T-cell (primary cell): ENCODE results near the gene SYTL1. TPM values are rescaled to one million over a fixed set of nuclear protein-coding genes. Genes with fewer than 3 reads are reported as not detected.
A peak's percentile ranks its signal among the peaks of the same experiment; 100 is the strongest.

Source experiments
- ATAC-seq, 4 experiments: fragments of 200-7000 bp in 3 of 4; fragments of 150-1000 bp in 1 of 4; cut with Tn5 transposase; replicated peaks in 1 of 4; 1 replicate in 3 of 4; 2 replicates in 1 of 4; pipeline ENCODE4 v1.10.0; 2021; ENCODE audit warnings: moderate library complexity in 3 of 4, mild to moderate bottlenecking in 2 of 4, moderate number of reproducible peaks in 1 of 4
- CTCF ChIA-PET, 2 donors: fragments of 300-600 bp; sonication (Branson Sonifier 250); formaldehyde crosslinking; loops; one replicate each; lab custom pipeline; 2022; ENCODE audit warnings: antibody characterized with exemption in 2 of 2; lab: Charles Lee
- POLR2A ChIA-PET, 2 donors: fragments of 300-600 bp; sonication (Branson Sonifier 250); formaldehyde crosslinking; loops; one replicate each; lab custom pipeline; 2022; ENCODE audit warnings: antibody characterized with exemption in 2 of 2; lab: Charles Lee
- DNase-seq, 35 experiments: peaks; one replicate each; pipeline versions ENCODE4 v3.0.0 to v3.0.0-alpha.2; 2013 to 2023
- H3K27ac ChIP-seq: one replicate; pipeline ENCODE4 v1.5.1; 2013; ENCODE audit warnings: low read length
- H3K27me3 ChIP-seq, 2 experiments: replicated peaks in 1 of 2; 1 replicate in 1 of 2; 2 replicates in 1 of 2; pipeline versions ENCODE4 v1.6.1 to v1.7.0; 2013; ENCODE audit warnings: low read length in 1 of 2, mixed read lengths in 1 of 2; ENCODE audit not compliant: control insufficient read depth in 2 of 2, insufficient read depth in 2 of 2; ENCODE audit errors: extremely low read depth in 1 of 2
- H3K36me3 ChIP-seq, 2 donors: 1 replicate in 1 of 2; 2 replicates in 1 of 2; pipeline versions ENCODE4 v1.6.1 to v1.7.0; 2013; ENCODE audit warnings: low read length in 1 of 2; ENCODE audit not compliant: control insufficient read depth in 2 of 2, insufficient read depth in 1 of 2; ENCODE audit errors: extremely low read depth in 1 of 2
- H3K4me1 ChIP-seq, 2 experiments: 1 replicate in 1 of 2; 2 replicates in 1 of 2; pipeline versions ENCODE4 v1.6.1 to v1.7.0; 2013; ENCODE audit warnings: low read length in 2 of 2, mixed read lengths in 1 of 2; ENCODE audit not compliant: insufficient read depth in 2 of 2, control insufficient read depth in 1 of 2; ENCODE audit errors: extremely low read depth in 1 of 2
- H3K4me3 ChIP-seq, 2 donors: 1 replicate in 1 of 2; 2 replicates in 1 of 2; pipeline versions ENCODE4 v1.5.1 to v1.7.0; 2013; ENCODE audit warnings: mild to moderate bottlenecking in 2 of 2, low read length in 1 of 2, moderate library complexity in 1 of 2; ENCODE audit not compliant: control insufficient read depth in 1 of 2; ENCODE audit errors: extremely low read depth in 1 of 2
- H3K9me3 ChIP-seq: 2 replicates; pipeline ENCODE4 v1.7.0; 2013
- H3K27ac Mint-ChIP-seq, 2 donors: one replicate each; pipeline ENCODE4 v1.8.0; 2020 to 2021; ENCODE audit warnings: mild to moderate bottlenecking in 2 of 2, mixed read lengths in 2 of 2
- H3K27me3 Mint-ChIP-seq, 2 donors: one replicate each; pipeline ENCODE4 v1.8.0; 2021 to 2022; ENCODE audit warnings: mixed read lengths in 2 of 2
- H3K36me3 Mint-ChIP-seq: one replicate; pipeline ENCODE4 v1.8.0; 2021; ENCODE audit warnings: mixed read lengths
- H3K4me1 Mint-ChIP-seq, 3 donors: one replicate each; pipeline ENCODE4 v1.8.0; 2020 to 2022; ENCODE audit warnings: mixed read lengths in 3 of 3, mild to moderate bottlenecking in 1 of 3
- H3K4me3 Mint-ChIP-seq, 3 donors: one replicate each; pipeline ENCODE4 v1.8.0; 2020 to 2022; ENCODE audit warnings: mild to moderate bottlenecking in 3 of 3, mixed read lengths in 3 of 3, moderate library complexity in 3 of 3
- H3K9me3 Mint-ChIP-seq, 3 donors: one replicate each; pipeline ENCODE4 v1.8.0; 2020 to 2022; ENCODE audit warnings: mixed read lengths in 3 of 3
- WGBS: methylation state at CpG from one replicate; pipeline ENCODE4 v1.1.5; 2013; ENCODE audit warnings: missing lambda C conversion rate; ENCODE audit not compliant: insufficient coverage; 5-methylcytosine and 5-hydroxymethylcytosine counted together
- total RNA-seq, 35 experiments: library from RNA in 6 of 35; stranded (reverse) in 6 of 35; fragments of 120-200 nt in 1 of 35; gene quantifications; one replicate each; pipeline versions ENCODE4 v1.2.1 to v1.2.4 and lab custom pipeline; 2013 to 2026

The SYTL1 gene
- total RNA-seq, 5 donors from 2014 or later (not counting 1 experiment from before 2014, with no cell fraction given) = 169 to 240 (median 199) TPM

DNA sequence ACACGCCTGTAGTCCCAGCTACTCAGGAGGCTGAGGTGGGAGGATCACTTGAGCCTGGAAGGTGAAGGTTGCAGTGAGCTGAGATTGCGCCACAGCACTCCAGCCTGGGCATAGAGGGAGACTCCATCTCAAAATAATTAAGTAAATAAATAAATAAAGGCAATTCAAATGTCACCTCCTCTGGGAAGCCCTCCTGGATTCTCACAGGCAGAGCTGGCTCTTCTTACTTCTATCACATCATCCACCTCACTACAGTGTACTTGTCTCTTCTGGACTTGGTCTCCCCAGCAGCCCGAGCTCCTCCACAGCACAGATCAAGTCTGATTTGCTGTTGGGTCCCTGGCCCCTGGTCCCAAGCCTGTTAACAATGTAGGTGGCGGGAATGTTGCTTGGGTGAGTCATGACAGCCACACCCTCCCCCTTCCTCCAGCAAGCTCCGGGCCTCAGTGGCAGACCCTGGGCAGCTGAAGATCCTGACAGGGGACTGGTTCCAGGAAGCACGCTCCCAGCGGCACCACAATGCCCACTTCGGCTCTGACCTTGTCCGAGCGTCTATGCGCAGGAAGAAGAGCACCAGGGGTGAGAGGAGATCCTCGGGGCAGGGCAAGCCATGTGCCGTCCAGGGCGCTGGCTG, 5.3 kb downstream of the SYTL1 start:
- Histone ChIP-seq H3K36me3 (peaks cover 25 to 49% of the 10 kb centered on the region in 2 donors), H3K27ac (peak overlapping the region; percentile 34)

DNA sequence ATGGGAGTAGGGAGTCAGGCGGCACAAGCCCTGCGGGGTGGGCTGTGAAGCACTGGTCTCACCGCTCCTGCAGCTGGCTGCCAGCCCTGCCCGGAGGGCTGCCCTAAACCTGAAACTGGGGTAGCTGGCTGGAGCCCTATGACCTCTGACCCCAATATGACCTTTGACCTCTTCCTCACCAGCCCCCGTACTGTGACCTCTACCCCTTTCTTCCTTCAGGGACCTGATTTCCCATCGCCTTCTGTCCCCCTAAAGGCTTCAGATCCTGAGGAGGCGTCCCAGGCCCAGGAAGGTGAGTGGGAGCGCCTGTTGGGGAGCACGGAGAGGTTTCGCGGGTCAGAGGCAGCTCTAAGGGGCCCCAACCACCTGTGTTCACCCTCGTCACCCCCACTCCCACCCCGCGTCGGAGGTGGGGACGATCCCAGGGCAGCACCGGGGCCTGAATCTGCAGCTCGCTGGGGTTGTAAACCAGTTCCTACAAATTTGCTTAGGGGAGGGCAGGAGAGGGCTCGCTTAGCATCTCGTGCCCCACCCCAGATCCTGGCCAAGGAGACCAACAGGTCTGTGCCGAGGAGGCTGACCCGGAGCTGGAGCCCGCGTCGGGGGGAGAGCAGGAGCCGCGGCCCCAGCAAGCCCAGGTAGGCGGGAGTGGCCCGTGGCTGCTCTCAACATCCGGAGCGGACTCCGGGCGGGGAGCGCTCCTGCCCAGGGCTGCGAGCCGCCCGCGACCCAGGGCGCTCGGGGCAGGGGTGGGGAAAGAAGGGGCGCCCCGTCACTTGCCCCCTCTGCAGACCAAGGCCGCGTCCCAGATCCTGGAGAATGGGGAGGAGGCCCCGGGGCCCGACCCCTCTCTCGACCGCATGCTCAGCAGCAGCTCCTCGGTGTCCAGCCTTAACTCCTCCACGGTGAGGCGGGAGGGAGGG, 7.3 kb downstream of the SYTL1 start:
- 69% methylated on average over 33 of the region's 51 CpGs for WGBS
- ChIA-PET CTCF (no interaction called here), POLR2A (interaction anchor here in 1 of 2 donors (0.7 to 1.2 kb wide), 2 partner anchors 13 to 240 kb away, joined by 3 to 6 read pairs; no protein-coding TSS in a partner anchor)
- Mint-ChIP-seq H3K27ac (peak overlapping the region; percentile 36 to 80), H3K27me3 (no peaks in the 10 kb centered on the region), H3K9me3 (no peaks in the 10 kb centered on the region), H3K36me3 (peaks cover 9% of the 10 kb centered on the region), H3K4me3 (peak overlapping the region in 2 of 3 donors; percentile 64 to 68), H3K4me1 (peaks cover 22 to 34% (median 23%) of the 10 kb centered on the region in 3 donors)
- Histone ChIP-seq H3K4me1 (peaks cover 4 to 49% of the 10 kb centered on the region in 2 experiments), H3K4me3 (peak overlapping the region; percentile 15 to 54), H3K27me3 (no peaks in the 10 kb centered on the region), H3K9me3 (no peaks in the 10 kb centered on the region), H3K36me3 (peaks cover 30 to 57% of the 10 kb centered on the region in 2 donors), H3K27ac (peak overlapping the region; percentile 14)
- ATAC-seq (peak; percentile 74 to 88 (median 80)), DNase-seq (peak in 10 of 35 experiments; percentile 15 to 51 (median 42))

More for the DNA sequence above, 5.3 kb downstream of the SYTL1 start:
- no peaks in the 10 kb centered on the region for H3K27me3 ChIP-seq
- H3K4me3 Mint-ChIP-seq = no peak overlapping the region
- H3K4me3 ChIP-seq = no peak overlapping the region
- peaks cover 10 to 66% of the 10 kb centered on the region in 2 experiments for H3K4me1 ChIP-seq
- H3K27ac Mint-ChIP-seq = peak overlapping the region in 1 of 2 donors; percentile 48
- ATAC-seq (no peak), DNase-seq (no peak)
- ChIA-PET POLR2A (no interaction called here), CTCF (no interaction called here)
- H3K4me1 Mint-ChIP-seq = peaks cover 30 to 48% (median 36%) of the 10 kb centered on the region in 3 donors
- H3K36me3 Mint-ChIP-seq = peaks cover 9% of the 10 kb centered on the region
- WGBS = 97% methylated on average over 10 of the region's 14 CpGs
- no peaks in the 10 kb centered on the region for H3K27me3 Mint-ChIP-seq
- H3K9me3 Mint-ChIP-seq = no peaks in the 10 kb centered on the region
- no peaks in the 10 kb centered on the region for H3K9me3 ChIP-seq

DNA sequence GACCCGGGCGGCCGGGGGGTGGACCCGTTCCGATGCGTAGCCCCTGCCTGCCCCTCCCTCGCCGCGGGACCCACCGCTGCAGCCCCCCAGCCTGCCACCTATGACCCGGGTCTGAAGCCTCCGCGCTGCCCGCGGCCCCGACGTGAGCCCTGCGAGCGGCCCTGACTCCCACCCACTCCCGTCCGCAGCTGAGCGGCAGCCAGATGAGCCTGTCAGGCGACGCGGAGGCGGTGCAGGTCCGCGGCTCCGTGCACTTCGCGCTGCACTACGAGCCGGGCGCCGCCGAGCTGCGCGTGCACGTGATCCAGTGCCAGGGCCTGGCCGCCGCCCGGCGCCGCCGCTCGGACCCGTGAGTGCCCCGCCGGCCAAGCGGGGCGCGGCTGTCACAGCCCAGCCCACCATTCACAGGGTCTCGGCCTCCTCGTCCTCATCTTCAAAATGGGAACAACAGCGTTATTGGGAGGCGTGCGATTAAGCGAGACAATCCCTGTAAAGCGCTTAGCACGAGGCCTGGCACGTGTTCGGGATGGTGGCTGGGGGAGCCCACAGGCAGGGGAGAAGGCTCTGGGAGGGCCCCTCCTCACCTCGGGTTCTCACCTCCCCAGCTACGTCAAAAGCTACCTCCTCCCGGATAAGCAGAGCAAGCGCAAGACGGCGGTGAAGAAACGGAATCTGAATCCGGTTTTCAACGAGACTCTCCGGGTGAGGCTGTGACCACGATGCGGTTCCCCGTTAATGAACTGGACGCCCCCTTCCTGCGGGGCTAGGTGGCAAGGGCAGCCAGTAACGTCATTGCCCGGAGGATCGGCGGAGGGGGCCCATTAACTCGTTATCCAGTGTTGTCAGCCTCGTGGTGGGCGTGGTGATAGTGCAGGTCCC, 8.2 kb downstream of the SYTL1 start:
- CTCF ChIA-PET = interaction anchor here in 1 of 2 donors (1.0 kb wide), 1 partner anchor 49 kb away, joined by 3 read pairs; no protein-coding TSS in a partner anchor
- no peaks in the 10 kb centered on the region for H3K27me3 ChIP-seq
- Mint-ChIP-seq H3K4me3 (no peak overlapping the region), H3K36me3 (peaks cover 9% of the 10 kb centered on the region), H3K9me3 (no peaks in the 10 kb centered on the region), H3K4me1 (peaks cover 17 to 28% (median 18%) of the 10 kb centered on the region in 3 donors), H3K27me3 (no peaks in the 10 kb centered on the region), H3K27ac (peak overlapping the region in 1 of 2 donors; percentile 11)
- DNase-seq (peak in 1 of 35 experiments; percentile 17), ATAC-seq (peak; percentile 47 to 64 (median 54))
- H3K27ac ChIP-seq = no peak overlapping the region
- peaks cover 3 to 41% of the 10 kb centered on the region in 2 experiments for H3K4me1 ChIP-seq
- whole genome bisulfite sequencing = 93% methylated on average over 70 of the region's 84 CpGs
- POLR2A ChIA-PET = interaction anchor here (0.7 to 1.2 kb wide), 3 partner anchors 8 to 241 kb away, joined by 3 to 6 read pairs (median 3); partner anchors contain the start of gene SYTL1 (in 1 of the 2)
- no peak overlapping the region for H3K4me3 ChIP-seq
- H3K9me3 ChIP-seq = no peaks in the 10 kb centered on the region
- peaks cover 29 to 57% of the 10 kb centered on the region in 2 donors for H3K36me3 ChIP-seq

DNA sequence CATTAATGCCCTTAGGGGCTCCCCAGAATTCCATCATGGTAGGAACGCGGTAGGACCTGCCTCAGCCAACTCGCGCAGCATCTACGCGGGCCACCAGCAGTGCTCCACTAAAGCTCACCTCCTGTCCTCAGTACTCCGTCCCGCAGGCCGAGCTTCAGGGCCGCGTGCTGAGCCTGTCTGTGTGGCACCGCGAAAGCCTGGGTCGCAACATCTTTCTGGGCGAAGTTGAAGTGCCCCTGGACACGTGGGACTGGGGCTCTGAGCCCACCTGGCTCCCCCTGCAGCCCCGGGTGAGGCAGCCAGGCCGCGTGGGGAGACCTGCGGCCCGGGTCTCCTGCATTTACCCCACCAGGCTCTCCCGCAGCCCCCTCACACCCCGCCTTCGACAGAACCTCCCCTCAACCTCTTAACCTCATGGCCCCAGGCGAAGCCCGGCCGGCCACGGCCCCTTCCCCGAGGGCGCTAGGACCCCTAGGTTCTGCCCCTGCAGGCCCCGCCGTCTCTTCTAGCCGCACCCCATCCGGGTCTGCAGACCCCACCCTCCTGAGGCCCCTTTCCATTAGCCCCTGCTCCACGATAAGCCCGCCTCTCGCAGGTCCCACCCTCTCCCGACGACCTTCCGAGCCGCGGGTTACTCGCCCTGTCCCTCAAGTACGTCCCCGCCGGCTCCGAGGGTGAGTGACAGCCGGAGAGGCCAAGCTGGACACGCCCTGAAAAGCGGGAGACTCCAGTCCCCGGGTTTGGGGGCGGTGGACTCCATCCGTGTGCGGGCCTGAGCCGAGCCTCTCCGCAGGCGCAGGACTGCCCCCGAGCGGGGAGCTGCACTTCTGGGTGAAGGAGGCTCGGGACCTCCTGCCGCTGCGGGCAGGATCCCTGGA, 9.1 kb downstream of the SYTL1 start:
- no peak overlapping the region for H3K4me3 Mint-ChIP-seq
- POLR2A ChIA-PET = interaction anchor here in 1 of 2 donors (0.9 kb wide), 1 partner anchor 9 kb away, joined by 3 read pairs; the partner anchor contains the start of gene SYTL1
- peaks cover 2 to 41% of the 10 kb centered on the region in 2 experiments for H3K4me1 ChIP-seq
- H3K4me1 Mint-ChIP-seq = peaks cover 20 to 29% (median 21%) of the 10 kb centered on the region in 3 donors
- no peaks in the 10 kb centered on the region for H3K27me3 ChIP-seq
- peaks cover 9% of the 10 kb centered on the region for H3K36me3 Mint-ChIP-seq
- ATAC-seq = no peak
- no peaks in the 10 kb centered on the region for H3K27me3 Mint-ChIP-seq
- H3K27ac Mint-ChIP-seq = peak overlapping the region in 1 of 2 donors; percentile 11
- DNase-seq = no peak
- H3K9me3 ChIP-seq = no peaks in the 10 kb centered on the region
- H3K4me3 ChIP-seq = no peak overlapping the region
- H3K9me3 Mint-ChIP-seq = no peaks in the 10 kb centered on the region
- 97% methylated on average over 51 of the region's 62 CpGs for WGBS
- CTCF ChIA-PET = interaction anchor here in 1 of 2 donors (1.0 kb wide), 1 partner anchor 50 kb away, joined by 3 read pairs; no protein-coding TSS in a partner anchor
- peaks cover 28 to 51% of the 10 kb centered on the region in 2 donors for H3K36me3 ChIP-seq
- no peak overlapping the region for H3K27ac ChIP-seq

DNA sequence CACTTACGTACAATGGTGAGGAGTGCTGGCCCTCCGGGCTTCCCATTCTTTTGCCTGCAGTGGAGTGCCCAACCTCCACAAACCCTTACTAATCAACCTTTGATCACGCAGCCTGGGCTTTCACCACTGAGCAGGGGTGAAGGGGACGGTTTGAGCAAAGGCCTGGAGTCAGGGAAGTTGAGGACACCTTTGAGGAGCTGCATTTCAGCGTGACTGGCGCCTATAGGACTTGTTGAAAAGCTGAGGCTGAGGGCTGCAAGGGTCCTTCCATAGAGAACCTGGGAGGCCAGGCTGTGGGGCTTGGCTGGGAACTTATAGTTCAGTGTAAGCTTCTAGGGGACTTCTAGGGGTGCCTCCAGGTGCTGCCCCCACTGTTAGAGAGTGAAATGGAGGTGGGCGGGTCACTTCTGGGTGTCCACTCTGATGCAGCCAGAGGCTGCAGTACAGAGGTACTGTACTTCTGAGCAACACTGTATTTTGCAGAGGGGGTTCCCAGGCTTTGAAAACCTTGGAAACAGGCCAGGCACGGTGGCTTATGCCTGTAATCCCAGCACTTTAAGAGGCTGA, 9.8 kb downstream of the SYTL1 start:
- no peaks in the 10 kb centered on the region for H3K27me3 Mint-ChIP-seq
- DNase-seq = no peak
- CTCF ChIA-PET = no interaction called here
- H3K27ac Mint-ChIP-seq = no peak overlapping the region
- peaks cover 2 to 42% of the 10 kb centered on the region in 2 experiments for H3K4me1 ChIP-seq
- WGBS = 96% methylated on average over 5 of the region's 8 CpGs
- no peaks in the 10 kb centered on the region for H3K9me3 ChIP-seq
- H3K4me3 ChIP-seq = no peak overlapping the region
- POLR2A ChIA-PET = no interaction called here
- no peak for ATAC-seq
- H3K4me1 Mint-ChIP-seq = peaks cover 17 to 30% (median 21%) of the 10 kb centered on the region in 3 donors
- H3K27ac ChIP-seq = no peak overlapping the region
- no peak overlapping the region for H3K4me3 Mint-ChIP-seq
- H3K36me3 ChIP-seq = peaks cover 28 to 44% of the 10 kb centered on the region in 2 donors
- H3K27me3 ChIP-seq = no peaks in the 10 kb centered on the region
- H3K9me3 Mint-ChIP-seq = no peaks in the 10 kb centered on the region
- peaks cover 4% of the 10 kb centered on the region for H3K36me3 Mint-ChIP-seq
